Neural cell (in vitro differentiated cells): Measurements from ENCODE around the gene WFDC10B. TPM values are rescaled to one million over a fixed set of nuclear protein-coding genes. Genes with fewer than 3 reads are reported as not detected.

Source experiments
- H2AFZ ChIP-seq: fragments of 200-600, 300-800 bp; sonication (generic), shearing (Covaris generic); 2 replicates; pipeline ENCODE4 v1.6.0; 2014; ENCODE audit warnings: low read depth, mild to moderate bottlenecking, antibody characterized with exemption, low read length, moderate library complexity
- H3F3A ChIP-seq: fragments of 200-600 bp; shearing (Covaris generic); 2 replicates; pipeline ENCODE4 v1.6.1; 2016; ENCODE audit warnings: mild to moderate bottlenecking, moderate library complexity, mixed read lengths, antibody characterized with exemption, low read length; ENCODE audit not compliant: insufficient read depth, poor library complexity, severe bottlenecking
- H3K27ac ChIP-seq: fragments of 200-600, 300-800 bp; sonication (generic), shearing (Covaris generic); 2 replicates; pipeline ENCODE4 v1.5.1; 2014; ENCODE audit warnings: mild to moderate bottlenecking, low read length, moderate library complexity
- H3K27me3 ChIP-seq: fragments of 300-800, 200-600 bp; sonication (generic), shearing (Covaris generic); 2 replicates; pipeline ENCODE4 v1.6.0; 2014; ENCODE audit warnings: mild to moderate bottlenecking, low read depth, low read length, moderate library complexity; ENCODE audit not compliant: insufficient read depth
- H3K36me3 ChIP-seq: fragments of 300-800, 200-600 bp; sonication (generic), shearing (Covaris generic); 2 replicates; pipeline ENCODE4 v1.5.1; 2014; ENCODE audit warnings: mild to moderate bottlenecking, antibody characterized with exemption, low read length, moderate library complexity; ENCODE audit not compliant: insufficient read depth
- H3K4me2 ChIP-seq: fragments of 300-800, 200-600 bp; sonication (generic), shearing (Covaris generic); 2 replicates; pipeline ENCODE4 v1.6.0; 2014; ENCODE audit warnings: mild to moderate bottlenecking, low read length
- H3K4me3 ChIP-seq: fragments of 300-800, 200-600 bp; sonication (generic), shearing (Covaris generic); 2 replicates; pipeline ENCODE4 v1.5.1; 2014; ENCODE audit warnings: mild to moderate bottlenecking, low read length, moderate library complexity
- H3K79me2 ChIP-seq: fragments of 200-600 bp; shearing (Covaris generic); replicated peaks from 2 replicates; pipeline ENCODE4 v1.6.0; 2014; ENCODE audit warnings: mild to moderate bottlenecking, low read length, moderate library complexity; ENCODE audit not compliant: insufficient read depth
- H3K9ac ChIP-seq: fragments of 300-800, 200-600 bp; sonication (generic), shearing (Covaris generic); 2 replicates; pipeline ENCODE4 v1.6.1; 2016; ENCODE audit warnings: mild to moderate bottlenecking, low read length, mixed read lengths
- H3K9me2 ChIP-seq: fragments of 200-600 bp; shearing (Covaris generic); 2 replicates; pipeline ENCODE4 v1.6.1; 2016; ENCODE audit warnings: mild to moderate bottlenecking, low read length, mixed read lengths; ENCODE audit not compliant: insufficient read depth
- H3K9me3 ChIP-seq: fragments of 200-600, 300-800 bp; sonication (generic), shearing (Covaris generic); 2 replicates; pipeline ENCODE4 v1.6.1; 2016; ENCODE audit warnings: mild to moderate bottlenecking, mixed run types, low read length, moderate library complexity, mixed read lengths
- H4K20me1 ChIP-seq: fragments of 200-600 bp; shearing (Covaris generic); 2 replicates; pipeline ENCODE4 v1.6.1; 2016; ENCODE audit warnings: mild to moderate bottlenecking, mixed run types; ENCODE audit not compliant: insufficient read depth
- EP300 ChIP-seq: fragments of 450-650 bp; conservative IDR thresholded peaks from 2 replicates; pipeline ENCODE4 v1.6.1; 2014; ENCODE audit warnings: antibody characterized with exemption, mild to moderate bottlenecking, moderate library complexity; ENCODE audit not compliant: poor library complexity, severe bottlenecking
- EZH2 ChIP-seq: fragments of 200-600, 300-800 bp; shearing (Covaris generic), sonication (generic); IDR thresholded peaks from 2 replicates; pipeline ENCODE4 v1.6.1; 2014; ENCODE audit warnings: antibody characterized with exemption, low read length, borderline replicate concordance, mild to moderate bottlenecking; ENCODE audit not compliant: insufficient read depth, poor library complexity, severe bottlenecking
- MXI1 ChIP-seq: fragments of 450-650 bp; conservative IDR thresholded peaks from 2 replicates; pipeline ENCODE4 v1.6.1; 2014; ENCODE audit warnings: antibody characterized with exemption, mild to moderate bottlenecking; ENCODE audit not compliant: poor library complexity, severe bottlenecking
- POLR2AphosphoS5 ChIP-seq: IDR thresholded peaks from 2 replicates; pipeline ENCODE4 v1.6.1; 2012
- RAD21 ChIP-seq: fragments of 450-650 bp; conservative IDR thresholded peaks from 2 replicates; pipeline ENCODE4 v1.6.1; 2014; ENCODE audit warnings: antibody characterized with exemption, mild to moderate bottlenecking, moderate library complexity
- SMC3 ChIP-seq: fragments of 450-650 bp; conservative IDR thresholded peaks from 2 replicates; pipeline ENCODE4 v1.6.1; 2014; ENCODE audit warnings: antibody characterized with exemption, mild to moderate bottlenecking, moderate library complexity; ENCODE audit not compliant: poor library complexity
- TAF1 ChIP-seq: IDR thresholded peaks from 2 replicates; pipeline ENCODE4 v1.6.1; 2012; ENCODE audit warnings: low read depth
- polyA plus RNA-seq: library from polyadenylated mRNA; depleted of rRNA; stranded (reverse); fragments of >200 nt; gene quantifications from 2 replicates; pipeline ENCODE4 v1.2.3, GENCODE V29; 2014
- TF ChIP-seq, protein P1 (sequence below): fragments of 450-650 bp; IDR thresholded peaks from 2 replicates; pipeline ENCODE4 v1.5.1; 2014; ENCODE audit warnings: antibody characterized with exemption, mild to moderate bottlenecking, moderate library complexity; ENCODE audit not compliant: poor library complexity, severe bottlenecking
- TF ChIP-seq, protein P2 (sequence below): IDR thresholded peaks from 2 replicates; pipeline ENCODE4 v1.6.1; 2012; ENCODE audit warnings: borderline replicate concordance

WFDC10B gene
- polyA plus RNA-seq, 1 donor from 2014 or later: not detected

DNA sequence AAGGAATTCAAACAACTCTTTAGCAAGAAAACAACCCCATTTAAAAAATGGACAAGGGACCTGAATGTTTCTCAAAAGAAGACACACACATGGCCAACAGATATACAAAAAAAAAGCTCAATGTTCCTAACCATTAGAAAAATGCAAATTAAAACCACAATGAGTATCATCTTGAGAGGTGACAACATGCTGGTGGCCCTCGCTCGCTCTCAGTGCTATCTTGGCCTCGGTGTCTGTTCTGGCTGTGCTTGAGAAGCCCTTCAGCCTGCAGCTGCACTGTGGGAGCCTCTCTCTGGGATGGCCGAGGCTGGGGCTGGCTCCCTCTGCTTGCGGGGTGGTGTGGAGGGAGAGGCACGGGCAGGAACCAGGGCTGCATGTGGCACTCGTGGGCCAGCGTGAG lies 30.7 kb upstream of the WFDC10B start:
- Histone ChIP-seq H3K27me3 (no peaks in the 10 kb centered on the region), H3K9ac (no peak overlapping the region), H3K27ac (no peak overlapping the region), H3K4me3 (no peak overlapping the region), H3K9me2 (no peaks in the 10 kb centered on the region), H3K79me2 (no peaks in the 10 kb centered on the region), H4K20me1 (no peaks in the 10 kb centered on the region), H3K4me2 (no peak overlapping the region), H3K9me3 (no peaks in the 10 kb centered on the region), H3F3A (no peaks in the 10 kb centered on the region), H2AFZ (no peak overlapping the region), H3K36me3 (no peaks in the 10 kb centered on the region)
- TF ChIP-seq EP300 (no peak), EZH2 (no peak), RAD21 (no peak), SMC3 (no peak), MXI1 (no peak), TAF1 (no peak), POLR2AphosphoS5 (no peak)
- TF ChIP-seq, protein P1, sequence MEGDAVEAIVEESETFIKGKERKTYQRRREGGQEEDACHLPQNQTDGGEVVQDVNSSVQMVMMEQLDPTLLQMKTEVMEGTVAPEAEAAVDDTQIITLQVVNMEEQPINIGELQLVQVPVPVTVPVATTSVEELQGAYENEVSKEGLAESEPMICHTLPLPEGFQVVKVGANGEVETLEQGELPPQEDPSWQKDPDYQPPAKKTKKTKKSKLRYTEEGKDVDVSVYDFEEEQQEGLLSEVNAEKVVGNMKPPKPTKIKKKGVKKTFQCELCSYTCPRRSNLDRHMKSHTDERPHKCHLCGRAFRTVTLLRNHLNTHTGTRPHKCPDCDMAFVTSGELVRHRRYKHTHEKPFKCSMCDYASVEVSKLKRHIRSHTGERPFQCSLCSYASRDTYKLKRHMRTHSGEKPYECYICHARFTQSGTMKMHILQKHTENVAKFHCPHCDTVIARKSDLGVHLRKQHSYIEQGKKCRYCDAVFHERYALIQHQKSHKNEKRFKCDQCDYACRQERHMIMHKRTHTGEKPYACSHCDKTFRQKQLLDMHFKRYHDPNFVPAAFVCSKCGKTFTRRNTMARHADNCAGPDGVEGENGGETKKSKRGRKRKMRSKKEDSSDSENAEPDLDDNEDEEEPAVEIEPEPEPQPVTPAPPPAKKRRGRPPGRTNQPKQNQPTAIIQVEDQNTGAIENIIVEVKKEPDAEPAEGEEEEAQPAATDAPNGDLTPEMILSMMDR: no peak
- TF ChIP-seq, protein P2, sequence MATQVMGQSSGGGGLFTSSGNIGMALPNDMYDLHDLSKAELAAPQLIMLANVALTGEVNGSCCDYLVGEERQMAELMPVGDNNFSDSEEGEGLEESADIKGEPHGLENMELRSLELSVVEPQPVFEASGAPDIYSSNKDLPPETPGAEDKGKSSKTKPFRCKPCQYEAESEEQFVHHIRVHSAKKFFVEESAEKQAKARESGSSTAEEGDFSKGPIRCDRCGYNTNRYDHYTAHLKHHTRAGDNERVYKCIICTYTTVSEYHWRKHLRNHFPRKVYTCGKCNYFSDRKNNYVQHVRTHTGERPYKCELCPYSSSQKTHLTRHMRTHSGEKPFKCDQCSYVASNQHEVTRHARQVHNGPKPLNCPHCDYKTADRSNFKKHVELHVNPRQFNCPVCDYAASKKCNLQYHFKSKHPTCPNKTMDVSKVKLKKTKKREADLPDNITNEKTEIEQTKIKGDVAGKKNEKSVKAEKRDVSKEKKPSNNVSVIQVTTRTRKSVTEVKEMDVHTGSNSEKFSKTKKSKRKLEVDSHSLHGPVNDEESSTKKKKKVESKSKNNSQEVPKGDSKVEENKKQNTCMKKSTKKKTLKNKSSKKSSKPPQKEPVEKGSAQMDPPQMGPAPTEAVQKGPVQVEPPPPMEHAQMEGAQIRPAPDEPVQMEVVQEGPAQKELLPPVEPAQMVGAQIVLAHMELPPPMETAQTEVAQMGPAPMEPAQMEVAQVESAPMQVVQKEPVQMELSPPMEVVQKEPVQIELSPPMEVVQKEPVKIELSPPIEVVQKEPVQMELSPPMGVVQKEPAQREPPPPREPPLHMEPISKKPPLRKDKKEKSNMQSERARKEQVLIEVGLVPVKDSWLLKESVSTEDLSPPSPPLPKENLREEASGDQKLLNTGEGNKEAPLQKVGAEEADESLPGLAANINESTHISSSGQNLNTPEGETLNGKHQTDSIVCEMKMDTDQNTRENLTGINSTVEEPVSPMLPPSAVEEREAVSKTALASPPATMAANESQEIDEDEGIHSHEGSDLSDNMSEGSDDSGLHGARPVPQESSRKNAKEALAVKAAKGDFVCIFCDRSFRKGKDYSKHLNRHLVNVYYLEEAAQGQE: no peak

DNA sequence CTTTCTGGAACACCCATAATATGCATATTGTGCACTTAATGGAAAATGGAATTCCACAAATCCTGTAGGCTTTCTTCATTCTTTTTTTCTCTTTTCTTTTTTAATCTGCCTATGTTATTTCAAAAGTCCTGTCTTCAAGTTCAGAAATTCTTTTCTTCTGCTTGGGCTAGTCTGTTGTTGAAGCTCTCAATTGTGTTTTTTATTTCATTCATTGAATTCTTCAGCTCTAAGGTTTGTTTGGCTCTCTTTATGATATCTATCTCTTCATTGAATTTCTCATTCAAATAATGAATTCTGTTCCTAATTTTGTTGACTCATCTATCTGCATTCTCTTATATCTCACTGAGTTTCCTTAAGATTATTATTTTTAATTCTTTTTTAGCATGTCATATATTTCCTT lies 27.4 kb upstream of the WFDC10B start:
- Histone ChIP-seq H3K9me2 (no peaks in the 10 kb centered on the region), H3K9me3 (no peaks in the 10 kb centered on the region), H3F3A (no peaks in the 10 kb centered on the region), H3K27ac (no peak overlapping the region), H4K20me1 (no peaks in the 10 kb centered on the region), H3K79me2 (no peaks in the 10 kb centered on the region), H3K9ac (no peak overlapping the region), H3K4me3 (no peak overlapping the region), H2AFZ (no peak overlapping the region), H3K27me3 (no peaks in the 10 kb centered on the region), H3K36me3 (no peaks in the 10 kb centered on the region), H3K4me2 (no peak overlapping the region)
- TF ChIP-seq, protein P1: no peak
- TF ChIP-seq EP300 (no peak), SMC3 (no peak), RAD21 (no peak), MXI1 (no peak), TAF1 (no peak), EZH2 (no peak), POLR2AphosphoS5 (no peak)
- TF ChIP-seq, protein P2: no peak
